ENCODE results near the gene ACAT2.

DNA sequence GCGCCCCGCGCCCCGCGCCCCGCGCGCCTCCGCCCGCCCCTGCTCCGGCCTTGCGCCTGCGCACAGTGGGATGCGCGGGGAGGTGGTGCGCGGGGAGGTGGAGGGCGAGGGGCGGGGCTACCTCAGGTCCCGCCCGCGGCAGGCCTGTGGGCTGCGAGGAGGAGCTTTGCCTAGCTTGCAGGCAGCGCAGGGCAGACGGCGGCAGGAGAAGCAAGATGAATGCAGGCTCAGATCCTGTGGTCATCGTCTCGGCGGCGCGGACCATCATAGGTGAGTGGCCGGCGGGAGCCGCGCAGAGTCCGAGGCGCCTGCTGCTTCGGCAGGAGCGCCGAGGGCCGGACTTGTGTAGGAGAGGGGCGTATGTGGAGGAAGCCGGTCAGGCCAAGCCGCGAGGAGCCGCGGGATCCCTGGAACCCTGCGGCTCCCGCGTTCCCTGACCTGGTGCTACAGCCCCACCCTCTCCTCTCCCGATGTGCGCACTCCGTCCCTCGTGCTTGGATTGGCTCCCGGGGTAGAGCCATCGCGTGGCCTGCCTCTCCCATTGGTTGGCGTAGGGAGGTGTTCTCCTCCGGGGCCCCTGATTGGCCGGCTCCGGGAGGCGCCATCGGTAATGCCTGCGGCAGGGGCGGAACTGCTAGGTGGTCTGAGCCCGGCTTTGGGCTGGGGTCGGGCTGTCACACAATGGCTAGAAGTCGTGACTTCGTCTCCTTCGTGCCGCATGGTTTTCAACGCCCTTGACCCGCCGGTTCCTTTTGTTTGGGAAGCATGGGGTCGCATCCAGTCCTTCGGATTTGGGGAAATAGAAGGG is at the start of gene ACAT2:
- peak; percentile 37; the same call in 1 of the 2 replicates for TF ChIP-seq YY1 (IDR thresholded peaks at IDR 0.05; ENCODE audit: low read depth)
- TF ChIP-seq, protein P1, sequence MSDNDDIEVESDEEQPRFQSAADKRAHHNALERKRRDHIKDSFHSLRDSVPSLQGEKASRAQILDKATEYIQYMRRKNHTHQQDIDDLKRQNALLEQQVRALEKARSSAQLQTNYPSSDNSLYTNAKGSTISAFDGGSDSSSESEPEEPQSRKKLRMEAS (IDR thresholded peaks at IDR 0.05) = peak; percentile 36
- TF ChIP-seq, protein P2, sequence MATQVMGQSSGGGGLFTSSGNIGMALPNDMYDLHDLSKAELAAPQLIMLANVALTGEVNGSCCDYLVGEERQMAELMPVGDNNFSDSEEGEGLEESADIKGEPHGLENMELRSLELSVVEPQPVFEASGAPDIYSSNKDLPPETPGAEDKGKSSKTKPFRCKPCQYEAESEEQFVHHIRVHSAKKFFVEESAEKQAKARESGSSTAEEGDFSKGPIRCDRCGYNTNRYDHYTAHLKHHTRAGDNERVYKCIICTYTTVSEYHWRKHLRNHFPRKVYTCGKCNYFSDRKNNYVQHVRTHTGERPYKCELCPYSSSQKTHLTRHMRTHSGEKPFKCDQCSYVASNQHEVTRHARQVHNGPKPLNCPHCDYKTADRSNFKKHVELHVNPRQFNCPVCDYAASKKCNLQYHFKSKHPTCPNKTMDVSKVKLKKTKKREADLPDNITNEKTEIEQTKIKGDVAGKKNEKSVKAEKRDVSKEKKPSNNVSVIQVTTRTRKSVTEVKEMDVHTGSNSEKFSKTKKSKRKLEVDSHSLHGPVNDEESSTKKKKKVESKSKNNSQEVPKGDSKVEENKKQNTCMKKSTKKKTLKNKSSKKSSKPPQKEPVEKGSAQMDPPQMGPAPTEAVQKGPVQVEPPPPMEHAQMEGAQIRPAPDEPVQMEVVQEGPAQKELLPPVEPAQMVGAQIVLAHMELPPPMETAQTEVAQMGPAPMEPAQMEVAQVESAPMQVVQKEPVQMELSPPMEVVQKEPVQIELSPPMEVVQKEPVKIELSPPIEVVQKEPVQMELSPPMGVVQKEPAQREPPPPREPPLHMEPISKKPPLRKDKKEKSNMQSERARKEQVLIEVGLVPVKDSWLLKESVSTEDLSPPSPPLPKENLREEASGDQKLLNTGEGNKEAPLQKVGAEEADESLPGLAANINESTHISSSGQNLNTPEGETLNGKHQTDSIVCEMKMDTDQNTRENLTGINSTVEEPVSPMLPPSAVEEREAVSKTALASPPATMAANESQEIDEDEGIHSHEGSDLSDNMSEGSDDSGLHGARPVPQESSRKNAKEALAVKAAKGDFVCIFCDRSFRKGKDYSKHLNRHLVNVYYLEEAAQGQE (IDR thresholded peaks at IDR 0.05; ENCODE audit: low read depth) = no peak
- no peak for TF ChIP-seq CEBPB (IDR thresholded peaks at IDR 0.05)
- no peak for TF ChIP-seq TCF12 (IDR thresholded peaks at IDR 0.05; ENCODE audit: low read depth)
- no peak for TF ChIP-seq EP300 (IDR thresholded peaks at IDR 0.05; ENCODE audit: borderline replicate concordance)
- TF ChIP-seq TAF1 (IDR thresholded peaks at IDR 0.05; ENCODE audit: low read depth) = no peak; the same call in none of the 2 replicates
- no peak for TF ChIP-seq EGR1 (IDR thresholded peaks at IDR 0.05)
- no peak for TF ChIP-seq RAD21 (IDR thresholded peaks at IDR 0.05; ENCODE audit: low read depth)
- TF ChIP-seq ZBTB7A (IDR thresholded peaks at IDR 0.05; ENCODE audit: low read depth) = peak; percentile 60; the same call in 1 of the 2 replicates
- TF ChIP-seq, protein P3, sequence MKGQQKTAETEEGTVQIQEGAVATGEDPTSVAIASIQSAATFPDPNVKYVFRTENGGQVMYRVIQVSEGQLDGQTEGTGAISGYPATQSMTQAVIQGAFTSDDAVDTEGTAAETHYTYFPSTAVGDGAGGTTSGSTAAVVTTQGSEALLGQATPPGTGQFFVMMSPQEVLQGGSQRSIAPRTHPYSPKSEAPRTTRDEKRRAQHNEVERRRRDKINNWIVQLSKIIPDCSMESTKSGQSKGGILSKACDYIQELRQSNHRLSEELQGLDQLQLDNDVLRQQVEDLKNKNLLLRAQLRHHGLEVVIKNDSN (IDR thresholded peaks at IDR 0.05) = no peak
- TF ChIP-seq TEAD4 (IDR thresholded peaks at IDR 0.05) = no peak
- no peak for TF ChIP-seq FOXM1 (IDR thresholded peaks at IDR 0.05; ENCODE audit: borderline replicate concordance, low read depth)
- no peak for TF ChIP-seq NFIC (IDR thresholded peaks at IDR 0.05)

Measured in Ishikawa (cell line).